NCI-H510A (cell line): ENCODE measurements around the gene PPP3R1.
A peak's percentile ranks its signal among the peaks of the same experiment; 100 is the strongest.
"Not testable (repeated sequence)": the region's sequence is repeated elsewhere in the genome, so short reads cannot be mapped to it uniquely, and the experiment has no call there.

Experiments used
- DNase-seq: peaks from one replicate; lab custom pipeline; 2025; lab: John Stamatoyannopoulos, UW

Gene PPP3R1

GRCh38 chr2:68185541-68186164, 66.7 kb downstream of the PPP3R1 start:
- DNase-seq, result peak; percentile 4

- DNase-seq, result no peak
Observed at GRCh38 chr2:68182902-68183301, 69.4 kb downstream of the PPP3R1 start.

DNA sequence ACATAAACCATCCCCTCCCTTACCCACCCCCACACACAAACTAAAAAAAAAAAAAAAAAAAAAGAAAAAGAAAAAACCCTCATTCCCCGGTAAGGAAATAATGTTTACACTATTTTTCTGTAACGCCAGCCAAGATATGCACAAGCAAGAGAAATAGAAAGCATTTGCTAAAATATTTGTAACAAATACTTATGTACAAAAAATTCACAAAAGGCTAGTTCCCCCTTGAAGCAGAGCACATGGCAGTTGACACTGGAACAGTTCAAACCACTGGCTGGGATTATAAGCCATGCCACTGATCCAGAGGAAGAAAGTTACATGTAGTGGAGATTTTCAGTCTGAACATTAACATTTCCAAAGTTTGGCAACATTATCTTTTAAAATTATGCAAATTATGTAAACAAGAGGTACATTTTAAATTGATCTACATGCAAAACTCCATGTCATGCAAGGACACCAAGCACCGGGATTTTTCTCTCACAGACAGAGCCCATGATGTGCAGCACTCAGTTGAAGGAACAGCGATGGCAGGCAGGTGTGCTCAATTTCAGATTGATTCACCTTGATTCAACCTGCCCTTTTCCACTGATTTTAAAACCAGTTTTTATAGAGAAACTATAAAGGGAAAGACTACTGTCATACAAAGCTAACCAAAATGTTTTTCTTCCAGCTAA, 73.2 kb downstream of the PPP3R1 start:
- DNase-seq, result no peak

DNA sequence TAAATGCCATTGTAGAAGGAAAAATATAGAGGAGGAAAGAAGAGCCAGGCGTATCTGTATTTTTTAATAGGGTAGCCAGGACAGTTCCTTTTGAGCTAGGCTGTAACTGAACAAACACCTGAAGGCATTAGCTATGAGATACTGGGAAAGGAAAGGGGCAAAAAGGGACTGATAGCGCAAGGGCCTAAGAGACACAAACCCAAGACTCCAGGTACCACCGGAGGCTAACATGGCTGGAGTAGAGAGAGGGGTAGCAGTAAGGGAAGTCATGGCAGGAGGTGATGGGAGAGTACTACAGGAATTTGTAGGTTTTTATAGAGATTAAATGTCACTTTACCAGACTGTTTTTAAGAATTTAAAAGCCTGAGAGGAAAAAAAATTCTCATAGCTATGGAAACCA, 73.9 kb downstream of the PPP3R1 start:
- no peak for DNase-seq

GRCh38 chr2:68177541-68177940, 74.8 kb downstream of the PPP3R1 start:
- no peak for DNase-seq

- no peak for DNase-seq
Observed at GRCh38 chr2:68176657-68177056, 75.7 kb downstream of the PPP3R1 start.

GRCh38 chr2:68175210-68175609, 77.1 kb downstream of the PPP3R1 start:
- DNase-seq, result not testable (repeated sequence)

DNA sequence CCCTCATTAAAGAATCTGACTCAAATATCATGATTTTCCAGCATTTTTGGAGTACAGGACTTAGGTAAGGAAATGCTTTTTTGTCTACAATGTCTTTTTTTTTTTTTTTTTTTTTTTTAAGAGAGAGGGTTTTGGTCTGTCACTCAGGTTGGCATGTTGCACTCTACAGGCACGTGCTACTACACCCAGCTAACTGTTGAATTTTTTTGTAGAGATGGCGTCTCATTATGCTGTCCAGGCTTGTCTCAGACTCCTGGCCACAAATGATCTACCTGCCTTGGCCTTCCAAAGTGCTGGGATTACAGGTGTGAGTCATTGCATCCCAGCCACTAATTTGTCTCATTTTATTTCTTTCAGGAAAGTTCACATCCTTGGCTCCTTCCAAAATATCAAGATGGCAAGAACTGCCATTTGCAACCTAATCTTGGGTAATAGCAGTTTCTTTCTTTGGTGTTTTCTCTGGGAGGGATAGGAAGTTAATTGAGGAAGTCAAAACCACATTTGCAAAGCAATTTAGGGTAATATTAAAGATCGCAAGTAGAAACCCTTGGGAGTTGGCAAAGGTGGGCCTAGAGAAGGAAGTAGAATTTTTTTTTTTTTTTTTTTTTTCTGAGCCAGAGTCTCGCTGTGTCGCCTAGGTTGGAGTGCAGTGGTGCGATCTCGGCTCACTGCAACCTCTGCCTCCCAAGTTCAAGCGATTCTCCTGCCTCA, 79.2 kb downstream of the PPP3R1 start:
- no peak for DNase-seq

- no peak for DNase-seq
Observed at GRCh38 chr2:68172521-68172920, 79.8 kb downstream of the PPP3R1 start.

DNA sequence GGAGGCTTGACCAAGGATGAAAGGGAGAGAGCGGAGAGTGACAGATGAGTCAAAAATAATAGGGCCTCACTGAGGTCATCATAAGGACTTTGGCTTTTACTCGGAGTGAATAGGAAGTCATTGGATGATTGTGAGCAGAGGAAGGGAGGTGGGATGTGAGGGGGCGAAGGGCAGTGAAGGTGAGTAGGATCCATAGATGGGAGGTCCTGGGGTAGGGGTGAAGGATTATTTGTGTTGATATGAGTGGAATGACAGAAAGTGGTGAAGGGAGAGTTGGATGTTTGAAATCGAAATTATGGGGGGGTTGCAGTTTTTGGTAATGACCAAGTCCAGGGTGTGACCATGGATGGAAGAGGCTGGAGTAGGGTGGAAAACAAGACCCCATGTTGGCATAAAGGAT, 80.6 kb downstream of the PPP3R1 start:
- DNase-seq, result no peak

GRCh38 chr2:68171146-68171545, 81.2 kb downstream of the PPP3R1 start:
- DNase-seq, result no peak

- DNase-seq, result no peak
Observed at GRCh38 chr2:68169308-68169707, 83.0 kb downstream of the PPP3R1 start.

DNA sequence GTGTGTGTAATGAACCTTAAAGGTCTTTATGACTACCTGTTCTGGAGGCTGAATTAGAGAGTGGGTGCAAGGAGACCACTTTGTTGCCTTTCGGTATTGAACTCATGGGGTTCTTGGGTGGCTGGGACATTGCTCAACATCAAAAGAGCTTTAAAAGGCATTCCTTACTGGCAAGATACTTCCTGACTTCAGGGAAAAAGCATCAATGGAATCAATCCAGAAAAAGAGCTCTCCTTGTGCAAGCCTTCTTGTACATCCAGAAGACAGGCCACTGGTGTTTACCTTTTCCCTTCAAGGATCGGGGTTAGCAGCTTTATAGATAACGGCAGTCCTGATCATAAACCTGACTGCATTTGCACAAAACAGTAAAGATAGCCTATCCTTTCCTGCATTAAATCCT, 85.1 kb downstream of the PPP3R1 start:
- DNase-seq, result no peak

GRCh38 chr2:68163641-68164040, 88.7 kb downstream of the PPP3R1 start:
- DNase-seq, result no peak

- no peak for DNase-seq
Observed at GRCh38 chr2:68158134-68158447, 94.2 kb downstream of the PPP3R1 start.

DNA sequence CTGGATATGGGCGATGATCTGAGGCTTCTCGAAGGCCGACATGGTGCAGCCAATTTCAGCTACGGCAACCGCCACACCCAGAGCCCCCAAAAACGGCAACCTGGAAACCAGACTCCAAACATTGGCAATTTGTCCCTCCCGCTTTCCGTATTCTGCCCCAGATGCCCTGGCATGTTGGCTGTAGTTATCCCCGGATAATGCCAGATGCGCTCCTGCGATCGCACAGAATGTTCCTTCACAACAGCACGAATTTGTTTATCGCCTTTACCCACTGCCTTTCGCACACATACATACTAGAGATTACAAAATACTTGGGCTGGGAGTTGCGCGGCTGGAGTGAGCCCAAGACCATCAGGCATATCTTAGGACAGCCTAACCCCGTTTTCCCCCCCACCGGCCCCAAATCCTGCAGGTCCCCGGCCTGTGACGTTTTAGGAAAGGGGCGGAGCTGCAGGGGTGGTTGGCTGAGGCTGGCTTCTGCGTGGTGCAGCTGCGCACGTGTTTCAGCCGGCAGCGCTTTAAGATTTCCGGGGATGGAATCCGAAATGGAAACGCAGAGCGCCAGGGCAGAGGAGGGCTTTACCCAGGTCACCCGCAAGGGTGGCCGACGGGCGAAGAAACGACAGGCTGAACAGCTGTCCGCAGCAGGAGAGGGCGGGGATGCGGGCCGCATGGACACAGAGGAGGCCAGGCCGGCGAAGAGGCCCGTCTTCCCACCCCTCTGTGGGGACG, 94.8 kb downstream of the PPP3R1 start, which contains the start of gene PNO1:
PNO1 (plus strand) TSS at position 487 of the 732 bp plus-strand sequence; CDS start at position 534, 47 bp downstream.
- DNase-seq, result peak; percentile 84

GRCh38 chr2:68157002-68157401, 95.3 kb downstream of the PPP3R1 start:
- no peak for DNase-seq

GRCh38 chr2:68156419-68156818, 95.9 kb downstream of the PPP3R1 start:
- no peak for DNase-seq

- no peak for DNase-seq
Observed at GRCh38 chr2:68155618-68156017, 96.7 kb downstream of the PPP3R1 start.

DNA sequence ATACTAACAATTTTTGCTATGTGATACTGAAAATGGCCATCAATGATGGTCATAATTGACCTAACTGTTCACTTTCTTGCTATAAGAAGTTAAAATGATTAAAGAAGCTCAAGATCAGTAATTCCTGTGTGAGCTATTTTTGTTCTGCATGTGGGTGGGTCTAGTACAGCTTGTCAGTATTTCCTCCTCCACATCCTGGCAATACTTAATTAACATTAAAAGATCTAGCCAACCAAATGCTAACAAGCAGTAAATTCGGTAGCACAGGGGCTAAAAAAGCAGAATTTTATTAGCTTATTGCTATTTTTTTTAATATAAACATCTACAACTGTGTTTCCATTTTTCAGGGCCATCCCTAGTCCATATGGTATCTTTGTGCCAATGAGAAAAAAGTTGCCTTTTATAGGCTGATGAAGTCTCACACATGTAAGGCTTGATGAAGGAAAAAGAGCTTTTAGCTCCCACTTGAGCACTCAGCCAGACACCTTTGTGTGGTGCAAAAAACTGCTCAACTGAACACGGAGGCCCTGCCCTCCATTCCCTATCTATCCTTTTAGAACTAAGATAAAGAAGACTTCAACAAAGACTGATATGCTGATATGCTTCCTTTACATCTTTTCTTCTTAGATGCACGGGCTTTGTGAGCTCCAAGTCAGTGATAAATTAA, 99.5 kb downstream of the PPP3R1 start:
- DNase-seq, result no peak

DNA sequence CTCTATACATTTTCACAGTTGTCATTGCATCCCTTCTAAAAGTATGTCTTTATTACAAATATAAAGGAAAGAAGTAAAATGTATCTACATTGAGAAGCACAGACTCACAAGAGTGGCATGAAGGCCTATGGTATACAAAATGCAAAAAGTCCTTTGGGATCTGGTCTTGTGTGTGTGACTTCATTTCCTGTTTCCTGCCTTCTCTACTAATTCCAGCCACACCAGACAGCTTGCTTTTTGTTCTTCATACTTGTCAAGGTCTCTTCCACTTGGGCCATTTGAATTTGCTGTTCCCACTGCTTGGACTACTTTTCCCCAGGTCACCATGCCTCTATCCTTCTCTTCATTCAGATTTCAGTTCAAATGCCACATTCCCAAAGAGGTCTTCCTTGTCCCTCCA, 101.3 kb downstream of the PPP3R1 start:
- DNase-seq, result no peak

GRCh38 chr2:68141875-68142274, 110.5 kb downstream of the PPP3R1 start:
- no peak for DNase-seq
